HepG2 (cell line): Measurements from ENCODE around the gene PEX10. TPM values are rescaled to one million over a fixed set of nuclear protein-coding genes. Genes with fewer than 3 reads are reported as not detected.
A peak's percentile ranks its signal among the peaks of the same experiment; 100 is the strongest.

ENCODE experiments used
- CBX2 ChIP-seq, 2 experiments: fragments of 200-600 bp in 1 of 2; sonication (generic); formaldehyde crosslinking in 1 of 2; IDR thresholded peaks; 2 replicates each; pipeline versions ENCODE4 v1.7.0 to v1.8.1; 2018 to 2022; ENCODE audit warnings: low read depth in 2 of 2, low read length in 1 of 2, mild to moderate bottlenecking in 1 of 2, missing genetic modification reagents in 1 of 2
- CENPT ChIP-seq: sonication (generic); formaldehyde crosslinking; IDR thresholded peaks from 2 replicates; pipeline ENCODE4 v1.8.0; 2022; ENCODE audit warnings: low read depth, mild to moderate bottlenecking, moderate library complexity, missing genetic modification reagents
- ESRRA ChIP-seq: sonication (generic); formaldehyde crosslinking; IDR thresholded peaks from 2 replicates; pipeline ENCODE4 v1.5.1; 2020; ENCODE audit warnings: mild to moderate bottlenecking, low read depth, missing genetic modification reagents
- GFI1 ChIP-seq: sonication (generic); formaldehyde crosslinking; IDR thresholded peaks from 2 replicates; pipeline ENCODE4 v1.5.0; 2020; ENCODE audit warnings: missing genetic modification reagents, mild to moderate bottlenecking, borderline replicate concordance
- IKZF4 ChIP-seq: sonication (generic); formaldehyde crosslinking; IDR thresholded peaks from 2 replicates; pipeline ENCODE4 v1.5.1; 2020; ENCODE audit warnings: borderline replicate concordance, mild to moderate bottlenecking, low read depth, missing genetic modification reagents; ENCODE audit errors: not compliant biosample characterization
- PHF8 ChIP-seq: sonication (generic); formaldehyde crosslinking; IDR thresholded peaks from 2 replicates; pipeline ENCODE4 v1.5.0; 2020; ENCODE audit warnings: missing genetic modification reagents
- POLR2G ChIP-seq: fragments of 200-400 bp; formaldehyde crosslinking; IDR thresholded peaks from 2 replicates; pipeline ENCODE4 v1.6.1; 2018; ENCODE audit warnings: mild to moderate bottlenecking, low read depth, low read length, moderate library complexity
- RFX1 ChIP-seq: fragments of 450-650 bp; IDR thresholded peaks from 2 replicates; pipeline ENCODE4 v1.6.1; 2017
- SP1 ChIP-seq, 2 experiments: fragments of 450-650 bp in 1 of 2; sonication (generic) in 1 of 2; formaldehyde crosslinking in 1 of 2; IDR thresholded peaks; 2 replicates each; pipeline versions ENCODE4 v1.4.0 to v1.6.1; 2016 to 2020; ENCODE audit warnings: missing genetic modification reagents in 1 of 2
- TAF1 ChIP-seq: sonication (generic); formaldehyde crosslinking; IDR thresholded peaks from 2 replicates; pipeline ENCODE4 v1.4.0; 2020; ENCODE audit warnings: missing genetic modification reagents
- ZC3H4 ChIP-seq: sonication (generic); formaldehyde crosslinking; IDR thresholded peaks from 2 replicates; pipeline ENCODE4 v1.4.0; 2020; ENCODE audit warnings: missing genetic modification reagents, borderline replicate concordance
- ZKSCAN1 ChIP-seq: fragments of 150-350 bp; IDR thresholded peaks from 2 replicates; pipeline ENCODE4 v1.6.1; 2014; ENCODE audit warnings: low read length
- ZNF282 ChIP-seq: fragments of 450-650 bp; IDR thresholded peaks from 2 replicates; pipeline ENCODE4 v1.6.1; 2018; ENCODE audit not compliant: partially characterized antibody
- ZNF333 ChIP-seq: sonication (generic); formaldehyde crosslinking; IDR thresholded peaks from 2 replicates; pipeline ENCODE4 v1.4.0; 2020; ENCODE audit warnings: mild to moderate bottlenecking, missing genetic modification reagents, borderline replicate concordance
- ZNF556 ChIP-seq: sonication (generic); formaldehyde crosslinking; IDR thresholded peaks from 2 replicates; pipeline ENCODE4 v1.4.0; 2020; ENCODE audit warnings: mild to moderate bottlenecking, missing genetic modification reagents, borderline replicate concordance
- polyA plus RNA-seq, 8 experiments: library from polyadenylated mRNA; depleted of rRNA in 3 of 8; stranded (reverse) in 7 of 8; unstranded in 1 of 8; fragments of >200 nt; fragmentation: Illumina TruSeq in 4 of 8; extraction: Trizol in 4 of 8; gene quantifications; 2 replicates each; pipeline versions ENCODE4 v1.2.1 to v1.2.3, GENCODE V29; 2011 to 2016; ENCODE audit warnings: low read depth in 4 of 8, missing spikeins in 1 of 8, mixed read lengths in 1 of 8; ENCODE audit not compliant: insufficient read depth in 1 of 8
- total RNA-seq, 5 experiments: library from RNA; depleted of rRNA; stranded (reverse); fragments of >200 nt; fragmentation: Illumina TruSeq; extraction: Trizol; gene quantifications; 2 replicates each; pipeline ENCODE4 v1.2.3, GENCODE V29; 2016; ENCODE audit warnings: low read depth in 1 of 5
- TF ChIP-seq, protein P1 (sequence below): sonication (generic); formaldehyde crosslinking; IDR thresholded peaks from 2 replicates; pipeline ENCODE4 v1.5.0; 2020; ENCODE audit warnings: missing genetic modification reagents
- TF ChIP-seq, protein P2 (sequence below): sonication (generic); formaldehyde crosslinking; IDR thresholded peaks from 2 replicates; pipeline ENCODE4 v1.8.0; 2022; ENCODE audit warnings: missing genetic modification reagents, mild to moderate bottlenecking, inconsistent platforms, borderline replicate concordance
- TF ChIP-seq, protein P3 (sequence below), 2 experiments: sonication (generic) in 1 of 2; formaldehyde crosslinking in 1 of 2; IDR thresholded peaks; 2 replicates each; pipeline versions ENCODE4 v1.4.0 to v1.6.1; 2018 to 2020; ENCODE audit warnings: missing genetic modification reagents in 2 of 2, borderline replicate concordance in 1 of 2, low read depth in 1 of 2, mild to moderate bottlenecking in 1 of 2, missing biosample characterization in 1 of 2
- TF ChIP-seq, protein P4 (sequence below): sonication (generic); formaldehyde crosslinking; IDR thresholded peaks from 2 replicates; pipeline ENCODE4 v1.8.0; 2022; ENCODE audit warnings: mild to moderate bottlenecking, missing genetic modification reagents, borderline replicate concordance
- TF ChIP-seq, protein P5 (sequence below): sonication (generic); formaldehyde crosslinking; IDR thresholded peaks from 2 replicates; pipeline ENCODE4 v1.8.1; 2023; ENCODE audit warnings: mild to moderate bottlenecking, missing genetic modification reagents

Gene PEX10
- total and polyA plus RNA-seq, 2 of the 13 experiments (the other 11 are each of a cell fraction or from before 2014, with no cell fraction given) = 16.1 to 39.6 TPM

DNA sequence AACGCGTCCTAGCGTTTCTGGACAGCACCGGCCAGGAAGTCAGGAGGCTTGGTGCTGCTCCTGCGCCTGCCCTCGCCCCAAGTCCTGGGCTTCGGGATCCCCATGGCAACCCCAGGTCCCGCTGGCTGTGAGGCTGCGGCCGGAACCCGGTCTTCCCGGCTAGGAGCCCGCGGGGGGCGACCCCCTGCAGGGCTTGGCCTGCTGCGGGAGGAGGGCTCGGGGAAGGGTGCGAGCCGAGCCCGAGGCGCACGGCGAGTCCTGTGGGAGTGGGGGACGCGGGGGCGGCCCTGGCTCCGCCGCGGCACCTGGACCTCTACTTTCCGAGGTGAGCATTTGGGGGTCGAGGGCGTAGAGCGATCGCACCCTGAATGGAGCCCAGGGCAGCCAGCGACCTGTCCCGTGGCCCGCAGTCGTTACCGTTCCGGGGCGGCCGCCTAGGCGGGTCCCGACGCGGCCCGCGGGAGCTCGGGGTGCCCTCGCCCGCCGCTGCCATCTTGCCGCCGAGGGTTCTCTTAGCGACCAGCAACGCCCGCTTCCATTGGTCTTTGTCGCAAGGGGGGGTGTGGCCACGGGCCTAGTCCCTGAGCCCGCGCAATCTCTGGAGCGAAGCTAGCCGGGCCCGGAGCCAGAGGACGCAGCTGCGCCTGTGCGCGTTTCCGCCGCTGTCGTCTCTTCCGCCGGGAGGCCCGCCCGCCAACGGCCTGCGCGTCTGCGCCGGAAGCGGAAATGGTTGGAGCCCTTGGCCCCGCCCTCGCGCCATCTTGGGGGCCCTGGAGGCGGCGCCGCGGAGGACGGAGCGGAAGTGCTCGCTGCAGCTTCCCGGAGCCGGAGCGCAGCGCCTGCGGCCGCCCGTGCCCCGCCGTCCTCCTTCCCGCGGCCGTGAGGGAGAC, 21.1 kb downstream of the PEX10 start, which contains the start of the genes MORN1 and RER1 (continued):
- TF ChIP-seq IKZF4 (CRISPR knock-in tag) (no peak), ZC3H4 (CRISPR knock-in tag) (no peak), CENPT (CRISPR knock-in tag) (no peak), ESRRA (0 out of 2 replicates have a peak, but pooled peaks have one; percentile 42), CBX2 (IDR thresholded peaks at IDR 0.05; ENCODE audit: low read depth, low read length) (no peak), CBX2 (CRISPR knock-in tag; IDR thresholded peaks at IDR 0.05; ENCODE audit: low read depth) (no peak), ZNF282 (no peak), SP1 (IDR thresholded peaks at IDR 0.05) (no peak), SP1 (CRISPR knock-in tag; IDR thresholded peaks at IDR 0.05) (peak; percentile 90), RFX1 (peak; percentile 94), ZNF556 (CRISPR knock-in tag) (peak; percentile 35; the same call in 1 of the 2 replicates), ZNF333 (peak; percentile 84; the same call in 1 of the 2 replicates), GFI1 (CRISPR knock-in tag) (peak; percentile 65), PHF8 (peak; percentile 72), TAF1 (CRISPR knock-in tag) (peak; percentile 77; the same call in 1 of the 2 replicates), POLR2G (peak; percentile 85), ZKSCAN1 (no peak)
- TF ChIP-seq, protein P1, sequence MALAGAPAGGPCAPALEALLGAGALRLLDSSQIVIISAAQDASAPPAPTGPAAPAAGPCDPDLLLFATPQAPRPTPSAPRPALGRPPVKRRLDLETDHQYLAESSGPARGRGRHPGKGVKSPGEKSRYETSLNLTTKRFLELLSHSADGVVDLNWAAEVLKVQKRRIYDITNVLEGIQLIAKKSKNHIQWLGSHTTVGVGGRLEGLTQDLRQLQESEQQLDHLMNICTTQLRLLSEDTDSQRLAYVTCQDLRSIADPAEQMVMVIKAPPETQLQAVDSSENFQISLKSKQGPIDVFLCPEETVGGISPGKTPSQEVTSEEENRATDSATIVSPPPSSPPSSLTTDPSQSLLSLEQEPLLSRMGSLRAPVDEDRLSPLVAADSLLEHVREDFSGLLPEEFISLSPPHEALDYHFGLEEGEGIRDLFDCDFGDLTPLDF (CRISPR knock-in tag) = peak; percentile 95
- TF ChIP-seq, protein P2, sequence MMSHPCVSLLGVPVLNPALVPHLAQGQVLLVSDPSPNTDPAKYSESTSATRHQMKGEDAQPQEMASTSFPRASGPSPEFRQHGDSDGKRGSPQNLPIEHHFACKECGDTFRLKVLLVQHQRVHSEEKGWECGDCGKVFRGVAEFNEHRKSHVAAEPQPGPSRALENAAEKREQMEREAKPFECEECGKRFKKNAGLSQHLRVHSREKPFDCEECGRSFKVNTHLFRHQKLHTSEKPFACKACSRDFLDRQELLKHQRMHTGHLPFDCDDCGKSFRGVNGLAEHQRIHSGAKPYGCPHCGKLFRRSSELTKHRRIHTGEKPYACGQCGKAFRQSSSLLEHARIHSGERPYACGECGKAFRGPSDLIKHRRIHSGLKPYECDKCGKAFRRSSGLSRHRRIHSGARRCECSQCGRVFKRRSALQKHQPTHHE = no peak
- TF ChIP-seq, protein P3, sequence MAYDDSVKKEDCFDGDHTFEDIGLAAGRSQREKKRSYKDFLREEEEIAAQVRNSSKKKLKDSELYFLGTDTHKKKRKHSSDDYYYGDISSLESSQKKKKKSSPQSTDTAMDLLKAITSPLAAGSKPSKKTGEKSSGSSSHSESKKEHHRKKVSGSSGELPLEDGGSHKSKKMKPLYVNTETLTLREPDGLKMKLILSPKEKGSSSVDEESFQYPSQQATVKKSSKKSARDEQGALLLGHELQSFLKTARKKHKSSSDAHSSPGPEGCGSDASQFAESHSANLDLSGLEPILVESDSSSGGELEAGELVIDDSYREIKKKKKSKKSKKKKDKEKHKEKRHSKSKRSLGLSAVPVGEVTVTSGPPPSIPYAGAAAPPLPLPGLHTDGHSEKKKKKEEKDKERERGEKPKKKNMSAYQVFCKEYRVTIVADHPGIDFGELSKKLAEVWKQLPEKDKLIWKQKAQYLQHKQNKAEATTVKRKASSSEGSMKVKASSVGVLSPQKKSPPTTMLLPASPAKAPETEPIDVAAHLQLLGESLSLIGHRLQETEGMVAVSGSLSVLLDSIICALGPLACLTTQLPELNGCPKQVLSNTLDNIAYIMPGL (CRISPR knock-in tag; IDR thresholded peaks at IDR 0.05; ENCODE audit: borderline replicate concordance in 1 of 2, low read depth in 1 of 2) = peak in 1 of 2 experiments; percentile 56; a peak in 2 of 4 replicates
- TF ChIP-seq, protein P4, sequence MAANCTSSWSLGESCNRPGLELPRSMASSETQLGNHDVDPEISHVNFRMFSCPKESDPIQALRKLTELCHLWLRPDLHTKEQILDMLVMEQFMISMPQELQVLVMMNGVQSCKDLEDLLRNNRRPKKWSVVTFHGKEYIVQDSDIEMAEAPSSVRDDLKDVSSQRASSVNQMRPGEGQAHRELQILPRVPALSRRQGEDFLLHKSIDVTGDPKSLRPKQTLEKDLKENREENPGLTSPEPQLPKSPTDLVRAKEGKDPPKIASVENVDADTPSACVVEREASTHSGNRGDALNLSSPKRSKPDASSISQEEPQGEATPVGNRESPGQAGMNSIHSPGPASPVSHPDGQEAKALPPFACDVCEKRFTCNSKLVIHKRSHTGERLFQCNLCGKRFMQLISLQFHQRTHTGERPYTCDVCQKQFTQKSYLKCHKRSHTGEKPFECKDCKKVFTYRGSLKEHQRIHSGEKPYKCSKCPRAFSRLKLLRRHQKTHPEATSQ (CRISPR knock-in tag) = no peak
- TF ChIP-seq, protein P5, sequence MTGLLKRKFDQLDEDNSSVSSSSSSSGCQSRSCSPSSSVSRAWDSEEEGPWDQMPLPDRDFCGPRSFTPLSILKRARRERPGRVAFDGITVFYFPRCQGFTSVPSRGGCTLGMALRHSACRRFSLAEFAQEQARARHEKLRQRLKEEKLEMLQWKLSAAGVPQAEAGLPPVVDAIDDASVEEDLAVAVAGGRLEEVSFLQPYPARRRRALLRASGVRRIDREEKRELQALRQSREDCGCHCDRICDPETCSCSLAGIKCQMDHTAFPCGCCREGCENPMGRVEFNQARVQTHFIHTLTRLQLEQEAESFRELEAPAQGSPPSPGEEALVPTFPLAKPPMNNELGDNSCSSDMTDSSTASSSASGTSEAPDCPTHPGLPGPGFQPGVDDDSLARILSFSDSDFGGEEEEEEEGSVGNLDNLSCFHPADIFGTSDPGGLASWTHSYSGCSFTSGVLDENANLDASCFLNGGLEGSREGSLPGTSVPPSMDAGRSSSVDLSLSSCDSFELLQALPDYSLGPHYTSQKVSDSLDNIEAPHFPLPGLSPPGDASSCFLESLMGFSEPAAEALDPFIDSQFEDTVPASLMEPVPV = 0 out of 2 replicates have a peak, but pooled peaks have one; percentile 66
